Caco-2 (cell line): ENCODE measurements around the gene NFKBIE. TPM values are rescaled to one million over a fixed set of nuclear protein-coding genes. Genes with fewer than 3 reads are reported as not detected.

Experiments
- BruUV-seq: library from RNA; stranded (reverse); fragments of 400-500 nt; replicated peaks from 2 replicates; lab custom pipeline; 2021; lab: Mats Ljungman, UMichigan
- CTCF ChIA-PET: fragments of 300-600 bp; sonication (Branson Sonifier 250); formaldehyde crosslinking; loops from one replicate; lab custom pipeline; 2022; ENCODE audit warnings: antibody characterized with exemption; lab: Charles Lee
- POLR2A ChIA-PET: fragments of 300-600 bp; sonication (Branson Sonifier 250); formaldehyde crosslinking; loops from one replicate; lab custom pipeline; 2022; ENCODE audit warnings: antibody characterized with exemption; lab: Charles Lee
- DNase-seq, 2 experiments: peaks; one replicate each; pipeline versions ENCODE4 v3.0.0 to v3.0.0-alpha.2; 2020 to 2022
- H3K27me3 ChIP-seq: replicated peaks from 2 replicates; pipeline ENCODE4 v1.6.0; 2011; ENCODE audit warnings: low read length; ENCODE audit not compliant: control insufficient read depth, insufficient read depth
- H3K36me3 ChIP-seq: 2 replicates; pipeline ENCODE4 v1.5.1; 2011; ENCODE audit warnings: low read length; ENCODE audit not compliant: control insufficient read depth, insufficient read depth
- H3K4me1 ChIP-seq: fragments of 250-450 bp; sonication (Bioruptor Pico); 2 replicates; pipeline ENCODE4 v1.5.1; 2020; ENCODE audit warnings: mild to moderate bottlenecking
- H3K4me3 ChIP-seq: 2 replicates; pipeline ENCODE4 v1.5.1; 2011; ENCODE audit warnings: low read depth, mild to moderate bottlenecking, control low read depth, low read length
- H3K9me3 ChIP-seq: fragments of 250-450 bp; sonication (Bioruptor Pico); 2 replicates; pipeline ENCODE4 v1.5.1; 2020; ENCODE audit warnings: mild to moderate bottlenecking, moderate library complexity
- H3K27ac Mint-ChIP-seq: one replicate; pipeline ENCODE4 v1.8.0; 2022; ENCODE audit warnings: mixed read lengths; ENCODE audit not compliant: unreplicated experiment
- H3K27me3 Mint-ChIP-seq: one replicate; pipeline ENCODE4 v1.8.0; 2022; ENCODE audit warnings: mixed read lengths; ENCODE audit not compliant: insufficient read depth, unreplicated experiment
- H3K36me3 Mint-ChIP-seq: one replicate; pipeline ENCODE4 v1.8.0; 2022; ENCODE audit warnings: mild to moderate bottlenecking, mixed read lengths; ENCODE audit not compliant: insufficient read depth, unreplicated experiment
- H3K4me1 Mint-ChIP-seq: one replicate; pipeline ENCODE4 v1.8.0; 2022; ENCODE audit warnings: low read depth, mixed read lengths; ENCODE audit not compliant: unreplicated experiment
- H3K4me3 Mint-ChIP-seq: one replicate; pipeline ENCODE4 v1.8.0; 2022; ENCODE audit warnings: mild to moderate bottlenecking, moderate library complexity, mixed read lengths; ENCODE audit not compliant: unreplicated experiment
- H3K9me3 Mint-ChIP-seq: one replicate; pipeline ENCODE4 v1.8.0; 2022; ENCODE audit warnings: mixed read lengths; ENCODE audit not compliant: unreplicated experiment
- intact Hi-C: fragments of 100-400 bp; cut with micrococcal nuclease; formaldehyde crosslinking; loops from one replicate; pipeline ENCODE4 v1.10.0; 2022; ENCODE audit not compliant: unreplicated experiment
- total RNA-seq: library from RNA; stranded (reverse); gene quantifications from 2 replicates; pipeline ENCODE4 v1.2.3, GENCODE V29; 2022
- TF ChIP-seq, protein P1 (sequence below), 2 experiments: fragments of 200-600 bp in 1 of 2; IDR thresholded peaks; 1 replicate in 1 of 2; 2 replicates in 1 of 2; pipeline versions ENCODE4 v1.5.1 to v1.8.0; 2011 to 2022; ENCODE audit warnings: antibody characterized with exemption in 1 of 2, control low read depth in 1 of 2, inconsistent platforms in 1 of 2, low read depth in 1 of 2, low read length in 1 of 2, mild to moderate bottlenecking in 1 of 2, moderate library complexity in 1 of 2; ENCODE audit not compliant: insufficient read depth in 1 of 2, severe bottlenecking in 1 of 2, unreplicated experiment in 1 of 2

The NFKBIE gene
- total RNA-seq, 1 experiment from 2014 or later: 8.4 TPM

DNA sequence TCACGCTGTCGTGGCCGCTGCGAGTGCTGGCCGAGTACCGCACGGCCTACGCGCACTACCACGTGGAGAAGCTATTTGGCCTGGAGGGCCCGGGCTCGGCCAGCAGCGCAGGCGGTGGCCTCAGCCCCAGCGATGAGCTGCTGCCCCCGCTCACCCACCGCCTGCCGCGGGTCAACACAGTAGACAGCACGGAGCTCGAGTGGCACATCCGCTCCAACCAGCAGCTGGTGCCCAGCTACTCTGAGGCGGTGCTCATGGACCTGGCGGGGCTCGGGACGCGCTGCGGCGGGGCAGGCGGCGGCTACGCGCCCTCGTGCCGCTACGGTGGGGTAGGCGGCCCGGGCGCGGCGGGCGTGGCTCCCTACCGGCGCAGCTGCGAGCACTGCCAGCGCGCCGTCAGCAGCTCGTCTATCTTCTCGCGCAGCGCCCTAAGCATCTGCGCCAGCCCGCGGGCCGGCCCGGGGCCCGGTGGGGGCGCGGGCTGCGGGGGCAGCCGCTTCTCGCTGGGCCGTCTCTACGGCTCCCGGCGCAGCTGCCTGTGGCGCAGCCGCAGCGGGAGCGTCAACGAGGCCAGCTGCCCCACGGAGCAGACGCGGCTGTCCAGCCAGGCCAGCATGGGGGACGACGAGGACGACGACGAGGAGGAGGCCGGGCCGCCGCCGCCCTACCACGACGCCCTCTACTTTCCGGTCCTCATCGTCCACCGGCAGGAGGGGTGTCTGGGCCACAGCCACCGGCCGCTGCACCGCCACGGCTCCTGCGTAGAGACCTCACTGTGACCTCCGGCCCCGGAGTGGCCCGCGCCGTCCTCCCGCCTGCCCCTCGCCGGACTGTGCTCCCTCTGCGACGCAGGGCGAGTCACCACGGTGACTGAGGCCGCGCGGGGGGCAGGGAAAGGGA lies 10.6 kb upstream of the NFKBIE start:
- peaks cover 36% of the 10 kb centered on the region for H3K27me3 Mint-ChIP-seq
- H3K9me3 Mint-ChIP-seq: no peaks in the 10 kb centered on the region
- H3K36me3 Mint-ChIP-seq: no peaks in the 10 kb centered on the region
- TF ChIP-seq, protein P1, sequence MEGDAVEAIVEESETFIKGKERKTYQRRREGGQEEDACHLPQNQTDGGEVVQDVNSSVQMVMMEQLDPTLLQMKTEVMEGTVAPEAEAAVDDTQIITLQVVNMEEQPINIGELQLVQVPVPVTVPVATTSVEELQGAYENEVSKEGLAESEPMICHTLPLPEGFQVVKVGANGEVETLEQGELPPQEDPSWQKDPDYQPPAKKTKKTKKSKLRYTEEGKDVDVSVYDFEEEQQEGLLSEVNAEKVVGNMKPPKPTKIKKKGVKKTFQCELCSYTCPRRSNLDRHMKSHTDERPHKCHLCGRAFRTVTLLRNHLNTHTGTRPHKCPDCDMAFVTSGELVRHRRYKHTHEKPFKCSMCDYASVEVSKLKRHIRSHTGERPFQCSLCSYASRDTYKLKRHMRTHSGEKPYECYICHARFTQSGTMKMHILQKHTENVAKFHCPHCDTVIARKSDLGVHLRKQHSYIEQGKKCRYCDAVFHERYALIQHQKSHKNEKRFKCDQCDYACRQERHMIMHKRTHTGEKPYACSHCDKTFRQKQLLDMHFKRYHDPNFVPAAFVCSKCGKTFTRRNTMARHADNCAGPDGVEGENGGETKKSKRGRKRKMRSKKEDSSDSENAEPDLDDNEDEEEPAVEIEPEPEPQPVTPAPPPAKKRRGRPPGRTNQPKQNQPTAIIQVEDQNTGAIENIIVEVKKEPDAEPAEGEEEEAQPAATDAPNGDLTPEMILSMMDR (IDR thresholded peaks at IDR 0.05; ENCODE audit: insufficient read depth in 1 of 2, low read depth in 1 of 2, low read length in 1 of 2, severe bottlenecking in 1 of 2, unreplicated experiment in 1 of 2): no peak
- no TSS peak for BruUV-seq
- peak in 1 of 2 experiments; percentile 22 for DNase-seq
- H3K4me1 Mint-ChIP-seq: no peaks in the 10 kb centered on the region
- Histone ChIP-seq H3K4me3 (no peak overlapping the region), H3K27me3 (no peaks in the 10 kb centered on the region), H3K9me3 (no peaks in the 10 kb centered on the region), H3K36me3 (no peaks in the 10 kb centered on the region), H3K4me1 (no peaks in the 10 kb centered on the region)
- CTCF ChIA-PET: interaction anchor here (1.0 kb wide), 1 partner anchor 37 kb away, joined by 3 read pairs; the partner anchor contains the start of gene AARS2
- no peak overlapping the region for H3K27ac Mint-ChIP-seq
- no peak overlapping the region for H3K4me3 Mint-ChIP-seq
- POLR2A ChIA-PET: no interaction called here
- intact Hi-C loops: no loop called here

DNA sequence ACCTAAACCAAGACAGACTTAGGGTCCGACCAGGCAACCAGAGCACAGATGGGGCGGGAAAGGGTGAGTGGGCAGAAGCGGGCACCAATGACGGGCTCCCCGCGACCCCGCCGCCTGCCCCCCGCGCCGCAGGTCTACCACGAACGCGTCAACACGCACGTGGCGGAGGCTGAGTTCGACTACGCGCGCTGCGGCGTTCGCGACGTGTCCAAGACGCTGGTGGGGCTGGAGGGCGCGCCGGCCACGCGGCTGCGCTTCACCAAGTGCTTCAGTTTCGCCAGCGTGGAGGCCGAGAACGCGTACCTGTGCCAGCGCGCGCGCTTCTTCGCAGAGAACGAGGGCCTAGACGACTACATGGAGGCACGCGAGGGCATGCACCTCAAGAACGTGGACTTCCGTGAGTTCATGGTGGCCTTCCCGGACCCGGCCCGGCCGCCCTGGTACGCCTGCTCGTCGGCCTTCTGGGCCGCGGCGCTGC lies 10.0 kb upstream of the NFKBIE start:
- CTCF ChIA-PET: interaction anchor here (1.0 kb wide), 1 partner anchor 37 kb away, joined by 3 read pairs; the partner anchor contains the start of gene AARS2
- no peaks in the 10 kb centered on the region for H3K27me3 ChIP-seq
- peaks cover 33% of the 10 kb centered on the region for H3K27me3 Mint-ChIP-seq

DNA sequence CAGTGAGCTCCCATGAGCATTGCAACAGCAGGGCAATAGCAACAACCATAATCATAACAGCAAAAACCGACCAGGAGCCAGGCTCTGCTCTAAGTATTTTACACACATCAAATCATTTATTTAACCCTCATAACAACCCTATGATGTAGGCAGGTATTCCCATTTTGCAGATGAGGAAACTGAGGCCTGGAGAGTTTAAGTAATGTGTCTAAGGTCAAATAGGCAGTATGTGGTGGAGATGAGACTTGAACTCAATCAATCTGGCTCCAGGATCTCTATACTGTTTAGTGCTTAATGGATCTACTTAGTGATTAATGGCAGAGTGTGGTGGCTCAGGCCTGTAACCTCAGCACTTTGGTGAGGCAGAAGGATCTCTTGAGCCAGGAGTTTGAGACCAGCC lies 8.3 kb upstream of the NFKBIE start:
- BruUV-seq: no TSS peak
- no peaks in the 10 kb centered on the region for H3K9me3 ChIP-seq
- H3K4me1 ChIP-seq: no peaks in the 10 kb centered on the region
- Mint-ChIP-seq H3K27me3 (peaks cover 29% of the 10 kb centered on the region), H3K36me3 (no peaks in the 10 kb centered on the region), H3K9me3 (no peaks in the 10 kb centered on the region), H3K27ac (no peak overlapping the region), H3K4me1 (no peaks in the 10 kb centered on the region), H3K4me3 (no peak overlapping the region)
- no peak for DNase-seq
- H3K36me3 ChIP-seq: no peaks in the 10 kb centered on the region
- H3K4me3 ChIP-seq: no peak overlapping the region
- ChIA-PET CTCF (interaction anchor here (0.6 kb wide), 1 partner anchor 30 kb away, joined by 3 read pairs; no protein-coding TSS in a partner anchor), POLR2A (no interaction called here)
- TF ChIP-seq, protein P1 (IDR thresholded peaks at IDR 0.05; ENCODE audit: insufficient read depth in 1 of 2, low read depth in 1 of 2, low read length in 1 of 2, severe bottlenecking in 1 of 2, unreplicated experiment in 1 of 2): no peak
- intact Hi-C loops: no loop called here
- peaks cover 6% of the 10 kb centered on the region for H3K27me3 ChIP-seq

More for the DNA sequence above, 10.0 kb upstream of the NFKBIE start:
- TF ChIP-seq, protein P1 (IDR thresholded peaks at IDR 0.05; ENCODE audit: insufficient read depth in 1 of 2, low read depth in 1 of 2, low read length in 1 of 2, severe bottlenecking in 1 of 2, unreplicated experiment in 1 of 2): no peak
- Mint-ChIP-seq H3K27ac (no peak overlapping the region), H3K36me3 (no peaks in the 10 kb centered on the region), H3K4me1 (no peaks in the 10 kb centered on the region), H3K4me3 (no peak overlapping the region), H3K9me3 (no peaks in the 10 kb centered on the region)
- POLR2A ChIA-PET: no interaction called here
- H3K4me3 ChIP-seq: no peak overlapping the region
- no peaks in the 10 kb centered on the region for H3K36me3 ChIP-seq
- no peak for DNase-seq
- intact Hi-C loops: no loop called here
- H3K4me1 ChIP-seq: no peaks in the 10 kb centered on the region
- no TSS peak for BruUV-seq
- H3K9me3 ChIP-seq: no peaks in the 10 kb centered on the region
